Measurements from ENCODE around the gene RNF123. TPM values are rescaled to one million over a fixed set of nuclear protein-coding genes. Genes with fewer than 3 reads are reported as not detected.

The RNF123 gene
- total RNA-seq, 1 experiment from 2014 or later: 71.9 TPM

DNA sequence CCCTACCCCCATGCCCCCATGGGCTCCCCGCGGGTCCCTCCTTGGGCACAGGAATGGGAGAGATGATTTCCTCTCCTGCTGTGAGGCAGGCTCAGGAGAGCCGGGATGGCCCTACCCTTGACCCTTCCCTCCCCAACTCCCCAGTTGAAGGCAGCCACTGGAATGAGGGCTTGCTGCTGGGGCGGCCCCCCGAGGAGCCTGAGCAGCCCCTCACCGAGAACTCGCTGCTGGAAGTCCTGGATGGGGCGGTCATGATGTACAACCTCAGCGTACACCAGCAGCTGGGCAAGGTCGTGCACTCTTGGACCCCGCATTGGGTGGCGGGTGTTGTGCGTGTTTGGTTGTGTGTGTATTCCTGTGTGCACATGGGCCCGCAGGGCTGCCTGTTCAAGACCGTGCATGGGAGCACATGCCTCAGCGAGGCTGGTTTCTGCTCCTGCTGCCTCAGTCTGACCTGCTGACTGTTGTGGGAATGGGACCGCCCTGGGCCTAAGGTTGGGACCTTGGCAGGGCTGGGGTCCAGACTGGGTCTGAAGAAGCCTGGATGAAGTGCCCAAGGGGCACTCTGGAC, 16.1 kb downstream of the RNF123 start:
- Histone ChIP-seq H3K9ac (ENCODE audit: low read length) (no peak overlapping the region), H3K27me3 (ENCODE audit: insufficient read depth, low read length) (no peaks in the 10 kb centered on the region), H3K36me3 (ENCODE audit: control insufficient read depth in 1 of 2, insufficient read depth in 2 of 2, low read length in 2 of 2) (peaks cover 0 to 4% of the 10 kb centered on the region in 2 experiments; a peak in 1 of 4 replicates), H3K27ac (ENCODE audit: low read depth, low read length) (no peak overlapping the region), H3K9me2 (ENCODE audit: insufficient read depth) (no peaks in the 10 kb centered on the region), H3K4me2 (ENCODE audit: low read length) (no peak overlapping the region), H2AFZ (ENCODE audit: low read depth, low read length, poor library complexity, severe bottlenecking) (no peak overlapping the region), H3K4me1 (ENCODE audit: control insufficient read depth in 1 of 2, insufficient read depth in 2 of 2, low read length in 2 of 2) (no peaks in the 10 kb centered on the region), H3K79me2 (ENCODE audit: insufficient read depth, low read length) (no peaks in the 10 kb centered on the region), H4K20me1 (ENCODE audit: insufficient read depth) (no peaks in the 10 kb centered on the region), H3K9me3 (ENCODE audit: control insufficient read depth in 1 of 2, insufficient read depth in 1 of 2, low read depth in 1 of 2, low read length in 2 of 2) (no peaks in the 10 kb centered on the region), H3K4me3 (replicated peaks in 1 of 2; ENCODE audit: low read depth in 1 of 2, low read length in 2 of 2) (no peak overlapping the region)
- CTCF ChIA-PET: no interaction called here
- no peak for ATAC-seq
- intact Hi-C loops (cut with micrococcal nuclease): no loop called here
- RAD21 ChIA-PET (ENCODE audit: low non-redundant PET in 1 of 2, low total read pairs in 2 of 2, uncharacterized antibody in 2 of 2, unreplicated experiment in 2 of 2): no interaction called here
- BruUV-seq (replicated peaks): no TSS peak
- no peak for TF ChIP-seq YY1 (IDR thresholded peaks at IDR 0.05; ENCODE audit: extremely low read depth, insufficient replicate concordance, low read depth, low read length)
- no peak for TF ChIP-seq ZNF274 (IDR thresholded peaks at IDR 0.05; ENCODE audit: low read depth, low read length)
- no peak for TF ChIP-seq SP1 (IDR thresholded peaks at IDR 0.05; ENCODE audit: low read depth)
- TF ChIP-seq ELF1 (IDR thresholded peaks at IDR 0.05; ENCODE audit: borderline replicate concordance, low read depth): no peak
- no peak for TF ChIP-seq TCF7L2 (IDR thresholded peaks at IDR 0.05; ENCODE audit: borderline replicate concordance, extremely low read depth, insufficient read depth, insufficient read length)
- TF ChIP-seq SRF (IDR thresholded peaks at IDR 0.05; ENCODE audit: low read depth): no peak
- no peak for TF ChIP-seq CBX3 (IDR thresholded peaks at IDR 0.05; ENCODE audit: low read depth)
- no peak for TF ChIP-seq SIN3A (IDR thresholded peaks at IDR 0.05; ENCODE audit: low read depth)
- TF ChIP-seq ZFX (IDR thresholded peaks at IDR 0.05): no peak
- TF ChIP-seq, protein P1, sequence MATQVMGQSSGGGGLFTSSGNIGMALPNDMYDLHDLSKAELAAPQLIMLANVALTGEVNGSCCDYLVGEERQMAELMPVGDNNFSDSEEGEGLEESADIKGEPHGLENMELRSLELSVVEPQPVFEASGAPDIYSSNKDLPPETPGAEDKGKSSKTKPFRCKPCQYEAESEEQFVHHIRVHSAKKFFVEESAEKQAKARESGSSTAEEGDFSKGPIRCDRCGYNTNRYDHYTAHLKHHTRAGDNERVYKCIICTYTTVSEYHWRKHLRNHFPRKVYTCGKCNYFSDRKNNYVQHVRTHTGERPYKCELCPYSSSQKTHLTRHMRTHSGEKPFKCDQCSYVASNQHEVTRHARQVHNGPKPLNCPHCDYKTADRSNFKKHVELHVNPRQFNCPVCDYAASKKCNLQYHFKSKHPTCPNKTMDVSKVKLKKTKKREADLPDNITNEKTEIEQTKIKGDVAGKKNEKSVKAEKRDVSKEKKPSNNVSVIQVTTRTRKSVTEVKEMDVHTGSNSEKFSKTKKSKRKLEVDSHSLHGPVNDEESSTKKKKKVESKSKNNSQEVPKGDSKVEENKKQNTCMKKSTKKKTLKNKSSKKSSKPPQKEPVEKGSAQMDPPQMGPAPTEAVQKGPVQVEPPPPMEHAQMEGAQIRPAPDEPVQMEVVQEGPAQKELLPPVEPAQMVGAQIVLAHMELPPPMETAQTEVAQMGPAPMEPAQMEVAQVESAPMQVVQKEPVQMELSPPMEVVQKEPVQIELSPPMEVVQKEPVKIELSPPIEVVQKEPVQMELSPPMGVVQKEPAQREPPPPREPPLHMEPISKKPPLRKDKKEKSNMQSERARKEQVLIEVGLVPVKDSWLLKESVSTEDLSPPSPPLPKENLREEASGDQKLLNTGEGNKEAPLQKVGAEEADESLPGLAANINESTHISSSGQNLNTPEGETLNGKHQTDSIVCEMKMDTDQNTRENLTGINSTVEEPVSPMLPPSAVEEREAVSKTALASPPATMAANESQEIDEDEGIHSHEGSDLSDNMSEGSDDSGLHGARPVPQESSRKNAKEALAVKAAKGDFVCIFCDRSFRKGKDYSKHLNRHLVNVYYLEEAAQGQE (IDR thresholded peaks at IDR 0.05; ENCODE audit: low read depth): no peak
- TF ChIP-seq EZH2 (IDR thresholded peaks at IDR 0.05): no peak
- no peak for TF ChIP-seq CEBPB (IDR thresholded peaks at IDR 0.05; ENCODE audit: low read depth)
- DNase-seq (ENCODE audit: low read depth, low spot score): no peak
- POLR2A ChIA-PET: no interaction called here

Data from HCT116 (cell line).